GM20000 (cell line): ENCODE results near the gene CD247.

Source experiments
- DNase-seq: peaks from one replicate; pipeline ENCODE4 v3.0.0; 2012; ENCODE audit warnings: low spot score
- CTCF ChIP-seq: IDR thresholded peaks from 2 replicates; pipeline ENCODE4 v1.5.1; 2012; ENCODE audit warnings: mild to moderate bottlenecking, control low read depth; ENCODE audit errors: extremely low read depth, missing control alignments

CD247 gene

GRCh38 chr1:167401260-167401873, 117.0 kb downstream of the CD247 start:
- DNase-seq = peak; percentile 56
- peak; percentile 51 for TF ChIP-seq CTCF

GRCh38 chr1:167400359-167400953, 117.9 kb downstream of the CD247 start:
- no peak for DNase-seq
- TF ChIP-seq CTCF = no peak

GRCh38 chr1:167392200-167392696, 126.1 kb downstream of the CD247 start:
- DNase-seq = no peak
- TF ChIP-seq CTCF = no peak

- TF ChIP-seq CTCF = no peak
- no peak for DNase-seq
Measured at GRCh38 chr1:167388976-167389375, 129.4 kb downstream of the CD247 start.

GRCh38 chr1:167387251-167387910, 130.9 kb downstream of the CD247 start:
- no peak for TF ChIP-seq CTCF

More at GRCh38 chr1:167387251-167387910, 130.9 kb downstream of the CD247 start:
- DNase-seq = no peak
